Glutamatergic neuron (in vitro differentiated cells): Measurements from ENCODE around the gene LAMA2. TPM values are rescaled to one million over a fixed set of nuclear protein-coding genes. Genes with fewer than 3 reads are reported as not detected.

Source experiments
- DNase-seq: peaks from one replicate; pipeline ENCODE4 v3.0.0; 2022
- H3K27ac Mint-ChIP-seq: one replicate; pipeline ENCODE4 v1.8.0; 2020; ENCODE audit warnings: mild to moderate bottlenecking, mixed read lengths, inconsistent platforms; ENCODE audit not compliant: unreplicated experiment
- H3K27me3 Mint-ChIP-seq: one replicate; pipeline ENCODE4 v1.8.0; 2020; ENCODE audit warnings: mild to moderate bottlenecking, moderate library complexity, mixed read lengths, inconsistent platforms; ENCODE audit not compliant: unreplicated experiment
- H3K36me3 Mint-ChIP-seq: one replicate; pipeline ENCODE4 v1.8.0; 2020; ENCODE audit warnings: mild to moderate bottlenecking, mixed read lengths, inconsistent platforms; ENCODE audit not compliant: unreplicated experiment
- H3K4me1 Mint-ChIP-seq: one replicate; pipeline ENCODE4 v1.8.0; 2020; ENCODE audit warnings: mild to moderate bottlenecking, low read depth, mixed read lengths, inconsistent platforms; ENCODE audit not compliant: unreplicated experiment
- H3K4me3 Mint-ChIP-seq: one replicate; pipeline ENCODE4 v1.8.0; 2020; ENCODE audit warnings: mild to moderate bottlenecking, mixed read lengths, inconsistent platforms; ENCODE audit not compliant: unreplicated experiment
- H3K9me3 Mint-ChIP-seq: one replicate; pipeline ENCODE4 v1.8.0; 2020; ENCODE audit warnings: mild to moderate bottlenecking, moderate library complexity, mixed read lengths, inconsistent platforms; ENCODE audit not compliant: unreplicated experiment
- total RNA-seq: library from RNA; stranded (reverse); fragmentation: NEBNext Ultra II Directional; extraction: Animal tissue kit (Norgen Biotek cat#: 25700); gene quantifications from one replicate; pipeline ENCODE4 v1.2.1, GENCODE V29; 2021; ENCODE audit not compliant: unreplicated experiment
- TF ChIP-seq, protein P1 (sequence below): fragments of 200-600 bp; sonication (generic); IDR thresholded peaks from one replicate; pipeline ENCODE4 v1.5.0; 2021; ENCODE audit not compliant: partially characterized antibody, unreplicated experiment

The LAMA2 gene
- total RNA-seq, 1 donor from 2014 or later = 2.4 TPM

DNA sequence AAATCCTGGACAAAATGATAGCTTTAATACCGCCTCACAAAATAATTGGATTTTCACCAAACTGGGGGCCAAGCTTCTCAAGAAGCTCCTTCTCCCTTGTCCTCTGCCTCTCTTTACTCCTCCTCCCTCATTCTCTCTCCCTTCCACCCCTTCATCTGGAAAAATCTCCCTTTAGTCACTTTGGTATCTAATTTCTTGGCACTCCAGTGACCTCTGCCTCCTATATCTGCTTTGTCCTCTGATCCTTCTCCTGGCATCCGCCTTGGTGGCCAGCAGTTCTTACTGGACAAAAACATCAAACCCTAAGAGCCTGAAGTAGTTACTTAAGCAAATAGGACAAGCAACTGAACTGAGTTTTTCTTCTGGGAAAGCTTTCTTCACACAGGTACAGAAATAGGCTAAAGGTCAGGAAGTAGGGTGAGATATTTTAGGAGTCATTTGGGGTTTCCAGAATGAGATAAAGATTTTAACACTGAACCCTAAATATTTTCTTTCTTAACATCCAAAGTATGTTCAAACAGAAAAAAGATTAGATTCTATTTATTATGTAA, 606.4 kb downstream of the LAMA2 start:
- DNase-seq = no peak
- TF ChIP-seq, protein P1, sequence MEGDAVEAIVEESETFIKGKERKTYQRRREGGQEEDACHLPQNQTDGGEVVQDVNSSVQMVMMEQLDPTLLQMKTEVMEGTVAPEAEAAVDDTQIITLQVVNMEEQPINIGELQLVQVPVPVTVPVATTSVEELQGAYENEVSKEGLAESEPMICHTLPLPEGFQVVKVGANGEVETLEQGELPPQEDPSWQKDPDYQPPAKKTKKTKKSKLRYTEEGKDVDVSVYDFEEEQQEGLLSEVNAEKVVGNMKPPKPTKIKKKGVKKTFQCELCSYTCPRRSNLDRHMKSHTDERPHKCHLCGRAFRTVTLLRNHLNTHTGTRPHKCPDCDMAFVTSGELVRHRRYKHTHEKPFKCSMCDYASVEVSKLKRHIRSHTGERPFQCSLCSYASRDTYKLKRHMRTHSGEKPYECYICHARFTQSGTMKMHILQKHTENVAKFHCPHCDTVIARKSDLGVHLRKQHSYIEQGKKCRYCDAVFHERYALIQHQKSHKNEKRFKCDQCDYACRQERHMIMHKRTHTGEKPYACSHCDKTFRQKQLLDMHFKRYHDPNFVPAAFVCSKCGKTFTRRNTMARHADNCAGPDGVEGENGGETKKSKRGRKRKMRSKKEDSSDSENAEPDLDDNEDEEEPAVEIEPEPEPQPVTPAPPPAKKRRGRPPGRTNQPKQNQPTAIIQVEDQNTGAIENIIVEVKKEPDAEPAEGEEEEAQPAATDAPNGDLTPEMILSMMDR = no peak
- no peak overlapping the region for H3K27ac Mint-ChIP-seq
- H3K9me3 Mint-ChIP-seq = no peaks in the 10 kb centered on the region
- H3K4me3 Mint-ChIP-seq = no peak overlapping the region
- H3K27me3 Mint-ChIP-seq = peaks cover 2% of the 10 kb centered on the region
- no peaks in the 10 kb centered on the region for H3K36me3 Mint-ChIP-seq
- H3K4me1 Mint-ChIP-seq = peaks cover 15% of the 10 kb centered on the region

DNA sequence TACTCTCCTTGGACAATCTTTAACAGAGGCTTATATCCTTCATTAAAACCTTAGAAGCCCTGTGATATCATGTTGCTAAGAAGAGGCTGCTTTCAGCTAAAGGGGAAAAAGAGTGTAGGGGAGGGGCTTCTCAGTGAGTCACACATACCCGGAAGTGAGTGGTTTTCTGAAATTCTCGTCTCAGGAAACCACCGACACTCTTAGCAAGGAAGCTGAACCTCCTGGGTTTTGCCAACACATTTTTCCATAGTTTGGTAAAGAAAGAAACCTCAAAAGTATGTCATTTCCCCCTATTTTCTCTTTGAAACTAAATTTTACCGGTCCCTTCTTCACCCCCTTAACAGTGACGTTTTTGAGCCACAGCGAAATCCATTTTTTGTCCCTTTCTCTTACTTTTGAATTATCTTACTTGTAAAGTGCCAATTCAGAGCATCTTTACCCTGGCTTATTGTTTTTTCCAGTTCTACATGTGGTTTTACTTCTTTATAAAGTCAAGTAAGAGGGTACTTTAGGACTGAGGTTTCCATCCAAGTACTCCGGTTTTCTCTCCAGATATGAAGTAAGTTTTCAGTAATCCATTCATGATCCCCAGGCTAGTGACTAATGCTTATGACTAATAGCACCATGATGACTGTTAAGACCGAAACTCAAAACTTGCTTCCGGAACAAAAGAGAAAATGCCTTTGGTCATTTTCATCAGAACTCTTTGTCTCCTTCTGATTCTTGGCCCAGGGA, 607.8 kb downstream of the LAMA2 start:
- Mint-ChIP-seq H3K27ac (no peak overlapping the region), H3K4me1 (peaks cover 12% of the 10 kb centered on the region), H3K9me3 (no peaks in the 10 kb centered on the region), H3K36me3 (no peaks in the 10 kb centered on the region), H3K4me3 (no peak overlapping the region), H3K27me3 (peaks cover 1% of the 10 kb centered on the region)
- TF ChIP-seq, protein P1 = no peak
- no peak for DNase-seq

DNA sequence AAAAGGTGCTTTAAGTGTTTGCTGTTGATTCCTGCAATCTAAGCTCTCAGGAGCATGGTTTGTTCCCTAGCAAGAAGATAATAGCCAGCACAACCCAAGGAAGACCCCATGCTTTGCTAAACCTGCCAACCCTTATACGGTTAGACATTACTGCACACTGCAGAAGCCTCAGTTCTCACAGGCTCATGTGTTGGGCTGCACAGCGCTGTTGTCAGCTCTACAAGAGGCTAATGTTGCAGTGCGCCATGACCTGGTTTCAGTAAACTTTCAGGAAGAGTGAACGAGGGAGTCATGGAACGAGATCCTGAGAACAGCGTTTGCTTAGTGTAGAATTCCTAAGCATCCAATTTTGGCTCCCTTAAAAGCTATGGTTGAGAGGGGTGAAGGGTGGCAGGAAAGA, 608.5 kb downstream of the LAMA2 start:
- DNase-seq = no peak
- H3K4me3 Mint-ChIP-seq = no peak overlapping the region
- H3K27me3 Mint-ChIP-seq = no peaks in the 10 kb centered on the region
- no peaks in the 10 kb centered on the region for H3K9me3 Mint-ChIP-seq
- peaks cover 5% of the 10 kb centered on the region for H3K4me1 Mint-ChIP-seq
- no peaks in the 10 kb centered on the region for H3K36me3 Mint-ChIP-seq
- H3K27ac Mint-ChIP-seq = no peak overlapping the region
- TF ChIP-seq, protein P1 = no peak

DNA sequence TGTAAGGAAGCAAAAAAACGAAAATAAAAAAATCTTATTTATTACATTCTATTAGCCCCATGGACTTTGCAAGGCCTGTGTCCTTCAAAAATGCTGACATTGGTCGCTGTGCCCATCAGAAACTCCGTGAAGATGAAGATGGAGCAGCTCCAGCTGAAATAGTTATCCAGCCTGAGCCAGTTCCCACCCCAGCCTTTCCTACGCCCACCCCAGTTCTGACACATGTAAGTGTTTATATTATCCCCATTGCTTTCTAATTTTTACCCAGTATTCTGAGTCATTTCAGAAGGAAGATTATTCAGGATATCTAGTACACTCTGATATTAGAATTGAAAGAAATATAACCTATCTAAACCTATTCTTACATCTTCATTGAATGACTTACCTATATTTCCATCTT, 609.3 kb downstream of the LAMA2 start:
- H3K27ac Mint-ChIP-seq = no peak overlapping the region
- H3K4me1 Mint-ChIP-seq = no peaks in the 10 kb centered on the region
- TF ChIP-seq, protein P1 = no peak
- no peak overlapping the region for H3K4me3 Mint-ChIP-seq
- no peak for DNase-seq
- no peaks in the 10 kb centered on the region for H3K9me3 Mint-ChIP-seq
- H3K27me3 Mint-ChIP-seq = no peaks in the 10 kb centered on the region
- no peaks in the 10 kb centered on the region for H3K36me3 Mint-ChIP-seq

DNA sequence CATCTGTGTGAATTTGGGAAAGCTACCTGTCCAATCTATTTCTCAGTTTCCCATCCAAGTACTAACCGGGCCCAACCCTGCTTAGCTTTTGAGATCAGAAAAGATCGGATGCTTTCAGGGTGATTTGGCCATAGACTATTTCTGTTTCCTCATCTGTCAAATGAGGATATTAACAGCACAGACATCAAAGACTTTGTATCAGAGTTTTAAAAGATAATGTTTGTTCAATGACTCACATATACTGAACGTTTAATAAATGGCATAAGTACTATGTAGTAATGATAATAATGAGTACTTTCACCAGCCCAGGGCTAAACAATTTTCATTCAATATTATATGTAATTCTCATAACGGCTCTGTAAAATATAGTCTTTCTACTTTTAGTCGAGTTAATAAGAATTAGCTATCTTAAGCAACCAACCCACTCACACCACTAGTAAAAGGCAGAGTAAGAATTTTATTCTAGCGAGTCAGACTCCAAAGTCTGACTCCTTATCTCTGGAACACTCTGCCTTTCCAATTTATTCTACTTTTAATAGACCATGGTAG, 610.5 kb downstream of the LAMA2 start:
- TF ChIP-seq, protein P1 = no peak
- no peak overlapping the region for H3K4me3 Mint-ChIP-seq

More for the DNA sequence above, 610.5 kb downstream of the LAMA2 start:
- Mint-ChIP-seq H3K9me3 (no peaks in the 10 kb centered on the region), H3K36me3 (no peaks in the 10 kb centered on the region), H3K27ac (no peak overlapping the region), H3K27me3 (no peaks in the 10 kb centered on the region), H3K4me1 (no peaks in the 10 kb centered on the region)
- DNase-seq = no peak
